Cardiac muscle cell (in vitro differentiated cells and primary cell): ENCODE data around the gene KAZN. TPM values are rescaled to one million over a fixed set of nuclear protein-coding genes. Genes with fewer than 3 reads are reported as not detected.

ENCODE experiments used
- DNase-seq, 2 donors: peaks; one replicate each; pipeline versions ENCODE4 v3.0.0 to v3.0.0-alpha.2; 2010 to 2017; ENCODE audit warnings: low read depth in 1 of 2, low spot score in 1 of 2
- H3K27ac ChIP-seq: fragments of 200-600 bp; sonication (generic); 2 replicates; pipeline ENCODE4 v1.5.1; 2016
- H3K27me3 ChIP-seq: fragments of 200-600 bp; sonication (generic); 2 replicates; pipeline ENCODE4 v1.6.0; 2016; ENCODE audit warnings: control low read depth
- H3K36me3 ChIP-seq: fragments of 200-600 bp; sonication (generic); 2 replicates; pipeline ENCODE4 v1.5.1; 2016; ENCODE audit warnings: control low read depth
- H3K4me1 ChIP-seq: fragments of 200-600 bp; sonication (generic); 2 replicates; pipeline ENCODE4 v1.8.1; 2017; ENCODE audit warnings: low read depth, mild to moderate bottlenecking, mixed run types
- H3K4me3 ChIP-seq: fragments of 200-600 bp; sonication (generic); 2 replicates; pipeline ENCODE4 v1.5.1; 2016; ENCODE audit warnings: mild to moderate bottlenecking
- H3K9me3 ChIP-seq: fragments of 200-600 bp; sonication (generic); 2 replicates; pipeline ENCODE4 v1.5.1; 2017; ENCODE audit warnings: low read depth, mild to moderate bottlenecking, control low read depth
- polyA plus RNA-seq: library from polyadenylated mRNA; unstranded; fragments of >200 nt; fragmentation: Nextera tagmentation; extraction: Ambion mirVana; gene quantifications from 2 replicates; pipeline ENCODE4 v1.2.1, GENCODE V29; 2016
- total RNA-seq: library from RNA; depleted of rRNA; stranded (reverse); fragments of >200 nt; gene quantifications from 2 replicates; pipeline ENCODE4 v1.2.3, GENCODE V29; 2016
- TF ChIP-seq, protein P1 (sequence below): IDR thresholded peaks from 2 replicates; pipeline ENCODE4 v1.5.1; 2012; ENCODE audit warnings: low read depth, mild to moderate bottlenecking, low read length

Gene KAZN
- total and polyA plus RNA-seq, 2 experiments from 2014 or later = 17.5 to 26.9 TPM

DNA sequence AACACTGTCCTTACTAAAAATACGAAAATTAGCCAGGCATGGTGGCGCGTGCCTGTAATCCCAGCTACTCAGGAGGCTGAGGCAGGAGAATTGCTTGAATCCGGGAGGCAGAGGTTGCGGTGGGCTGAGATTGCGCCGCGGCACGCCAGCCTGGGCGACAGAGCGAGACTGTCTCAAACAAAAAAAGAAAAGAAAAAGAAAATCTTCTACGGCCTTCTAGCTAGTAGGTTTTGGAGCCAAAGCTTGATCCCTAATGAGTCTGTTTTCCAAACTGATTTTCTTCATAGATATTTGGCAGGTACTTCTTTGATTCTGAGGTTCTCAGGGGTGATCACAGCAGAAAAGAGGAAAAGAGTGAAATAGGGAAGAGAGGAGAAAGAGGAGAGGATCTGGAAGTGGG is 372.7 kb downstream of the KAZN start:
- TF ChIP-seq, protein P1, sequence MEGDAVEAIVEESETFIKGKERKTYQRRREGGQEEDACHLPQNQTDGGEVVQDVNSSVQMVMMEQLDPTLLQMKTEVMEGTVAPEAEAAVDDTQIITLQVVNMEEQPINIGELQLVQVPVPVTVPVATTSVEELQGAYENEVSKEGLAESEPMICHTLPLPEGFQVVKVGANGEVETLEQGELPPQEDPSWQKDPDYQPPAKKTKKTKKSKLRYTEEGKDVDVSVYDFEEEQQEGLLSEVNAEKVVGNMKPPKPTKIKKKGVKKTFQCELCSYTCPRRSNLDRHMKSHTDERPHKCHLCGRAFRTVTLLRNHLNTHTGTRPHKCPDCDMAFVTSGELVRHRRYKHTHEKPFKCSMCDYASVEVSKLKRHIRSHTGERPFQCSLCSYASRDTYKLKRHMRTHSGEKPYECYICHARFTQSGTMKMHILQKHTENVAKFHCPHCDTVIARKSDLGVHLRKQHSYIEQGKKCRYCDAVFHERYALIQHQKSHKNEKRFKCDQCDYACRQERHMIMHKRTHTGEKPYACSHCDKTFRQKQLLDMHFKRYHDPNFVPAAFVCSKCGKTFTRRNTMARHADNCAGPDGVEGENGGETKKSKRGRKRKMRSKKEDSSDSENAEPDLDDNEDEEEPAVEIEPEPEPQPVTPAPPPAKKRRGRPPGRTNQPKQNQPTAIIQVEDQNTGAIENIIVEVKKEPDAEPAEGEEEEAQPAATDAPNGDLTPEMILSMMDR = no peak
- Histone ChIP-seq H3K27ac (no peak overlapping the region), H3K9me3 (no peaks in the 10 kb centered on the region), H3K36me3 (no peaks in the 10 kb centered on the region), H3K27me3 (no peaks in the 10 kb centered on the region), H3K4me3 (no peak overlapping the region), H3K4me1 (no peaks in the 10 kb centered on the region)
- no peak for DNase-seq

DNA sequence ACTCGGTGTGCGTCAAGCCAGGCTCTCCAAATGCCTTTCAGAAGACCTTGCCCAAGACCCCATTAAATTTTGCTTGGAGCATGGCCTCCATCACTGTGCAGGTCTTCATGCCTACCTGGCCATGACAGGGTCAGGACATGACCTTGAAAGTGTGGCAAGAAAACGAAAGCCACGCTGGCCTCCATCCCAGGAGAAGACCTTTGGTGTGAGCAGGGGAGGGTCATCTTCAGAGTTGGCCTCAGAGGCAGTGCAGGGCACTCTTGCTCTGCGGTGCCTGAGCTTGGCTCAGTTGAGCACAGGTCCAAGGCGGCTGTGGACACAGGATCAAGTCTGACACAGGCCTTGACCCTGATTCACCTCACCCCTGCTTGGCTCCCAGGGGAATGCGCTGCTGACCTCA is 373.6 kb downstream of the KAZN start:
- Histone ChIP-seq H3K27ac (no peak overlapping the region), H3K36me3 (no peaks in the 10 kb centered on the region), H3K27me3 (no peaks in the 10 kb centered on the region), H3K9me3 (no peaks in the 10 kb centered on the region), H3K4me1 (no peaks in the 10 kb centered on the region), H3K4me3 (no peak overlapping the region)
- DNase-seq = no peak
- TF ChIP-seq, protein P1 = no peak

DNA sequence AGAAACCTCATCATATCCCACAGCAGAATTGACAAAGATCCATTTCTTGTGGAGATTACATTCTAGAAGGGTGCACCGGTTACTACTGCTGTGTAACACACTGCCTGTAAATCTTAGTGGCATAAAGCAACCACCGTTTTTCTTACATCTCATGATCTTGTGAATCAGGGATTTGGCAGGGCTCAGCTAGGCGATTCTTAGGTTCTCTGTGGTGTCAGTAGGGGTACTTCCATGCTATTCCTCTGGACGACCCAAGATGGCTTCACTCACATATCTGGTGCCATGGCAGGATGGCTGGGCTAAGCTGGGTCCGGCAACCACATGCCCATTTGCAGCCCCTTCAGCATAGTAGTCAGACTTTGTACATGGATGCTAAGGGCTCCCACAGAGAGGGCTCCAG is 375.3 kb downstream of the KAZN start:
- H3K9me3 ChIP-seq = no peaks in the 10 kb centered on the region
- TF ChIP-seq, protein P1 = no peak
- no peaks in the 10 kb centered on the region for H3K27me3 ChIP-seq
- no peak for DNase-seq
- no peak overlapping the region for H3K27ac ChIP-seq
- H3K4me3 ChIP-seq = no peak overlapping the region
- H3K4me1 ChIP-seq = no peaks in the 10 kb centered on the region
- H3K36me3 ChIP-seq = no peaks in the 10 kb centered on the region

DNA sequence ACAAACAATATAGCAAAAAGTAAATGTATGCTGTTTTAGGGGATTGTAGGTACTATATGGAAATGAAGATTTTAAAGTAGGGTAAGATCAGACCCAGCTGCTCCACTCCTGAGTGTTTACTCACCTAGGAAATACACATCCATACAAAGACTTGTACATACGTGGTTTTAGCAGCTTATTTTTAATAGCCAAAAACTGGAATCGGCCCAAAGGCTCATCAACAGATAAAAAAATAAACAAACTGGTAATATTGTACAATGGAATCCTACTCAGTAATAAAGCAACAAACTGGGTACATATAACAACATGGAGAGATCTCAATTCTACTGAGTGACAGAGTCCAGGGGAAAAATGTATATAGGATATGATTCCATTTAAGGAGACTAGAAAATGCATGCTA is 375.9 kb downstream of the KAZN start:
- Histone ChIP-seq H3K36me3 (no peaks in the 10 kb centered on the region), H3K4me3 (no peak overlapping the region), H3K4me1 (no peaks in the 10 kb centered on the region), H3K27ac (no peak overlapping the region), H3K9me3 (no peaks in the 10 kb centered on the region), H3K27me3 (no peaks in the 10 kb centered on the region)
- DNase-seq = no peak
- TF ChIP-seq, protein P1 = no peak

DNA sequence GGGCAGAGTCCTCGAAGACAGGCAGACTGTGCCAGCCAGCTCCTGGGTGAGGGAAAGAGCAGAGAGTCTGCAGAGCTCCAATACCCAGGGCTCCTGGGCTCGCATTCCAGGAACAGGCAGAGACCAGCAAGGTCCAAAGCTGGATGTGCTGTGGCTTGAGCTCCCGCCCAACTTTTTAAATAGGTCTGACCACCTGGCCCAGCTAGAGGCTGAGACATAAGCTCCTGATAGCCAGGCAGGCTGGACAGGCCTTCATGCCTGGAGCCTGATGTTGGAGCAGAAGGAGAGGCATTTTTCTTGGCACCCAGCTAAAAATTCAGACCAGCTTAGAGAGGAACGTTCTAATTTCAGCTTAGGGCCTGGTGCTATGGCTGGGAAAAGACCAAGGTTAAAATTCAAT is 376.6 kb downstream of the KAZN start:
- Histone ChIP-seq H3K9me3 (no peaks in the 10 kb centered on the region), H3K27ac (no peak overlapping the region), H3K27me3 (no peaks in the 10 kb centered on the region), H3K4me3 (no peak overlapping the region), H3K4me1 (no peaks in the 10 kb centered on the region), H3K36me3 (no peaks in the 10 kb centered on the region)
- TF ChIP-seq, protein P1 = no peak
- no peak for DNase-seq

DNA sequence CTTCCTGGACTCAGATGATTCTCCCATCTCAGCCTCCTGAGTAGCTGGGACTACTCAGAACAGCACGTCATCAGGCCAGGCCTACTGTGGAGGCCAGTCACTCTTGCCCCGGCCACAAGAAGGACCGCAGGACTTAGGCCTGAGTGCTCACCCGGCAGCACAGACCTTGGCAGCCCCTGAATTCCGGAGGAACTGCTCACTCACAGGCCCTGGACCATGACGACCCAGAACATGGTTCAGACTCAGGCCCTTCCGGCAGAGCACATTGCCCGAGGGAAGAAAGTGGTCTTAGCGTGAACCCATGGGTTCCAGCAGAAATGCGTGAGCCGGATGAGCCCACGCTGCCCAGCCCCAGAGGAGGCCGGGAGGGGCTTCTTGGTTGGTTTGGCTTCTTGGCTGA is 377.8 kb downstream of the KAZN start:
- Histone ChIP-seq H3K4me1 (no peaks in the 10 kb centered on the region), H3K27ac (no peak overlapping the region), H3K36me3 (no peaks in the 10 kb centered on the region), H3K4me3 (no peak overlapping the region), H3K9me3 (no peaks in the 10 kb centered on the region), H3K27me3 (no peaks in the 10 kb centered on the region)
- TF ChIP-seq, protein P1 = no peak
- DNase-seq = no peak
